Measurements from ENCODE around the gene ST6GALNAC5.

DNA sequence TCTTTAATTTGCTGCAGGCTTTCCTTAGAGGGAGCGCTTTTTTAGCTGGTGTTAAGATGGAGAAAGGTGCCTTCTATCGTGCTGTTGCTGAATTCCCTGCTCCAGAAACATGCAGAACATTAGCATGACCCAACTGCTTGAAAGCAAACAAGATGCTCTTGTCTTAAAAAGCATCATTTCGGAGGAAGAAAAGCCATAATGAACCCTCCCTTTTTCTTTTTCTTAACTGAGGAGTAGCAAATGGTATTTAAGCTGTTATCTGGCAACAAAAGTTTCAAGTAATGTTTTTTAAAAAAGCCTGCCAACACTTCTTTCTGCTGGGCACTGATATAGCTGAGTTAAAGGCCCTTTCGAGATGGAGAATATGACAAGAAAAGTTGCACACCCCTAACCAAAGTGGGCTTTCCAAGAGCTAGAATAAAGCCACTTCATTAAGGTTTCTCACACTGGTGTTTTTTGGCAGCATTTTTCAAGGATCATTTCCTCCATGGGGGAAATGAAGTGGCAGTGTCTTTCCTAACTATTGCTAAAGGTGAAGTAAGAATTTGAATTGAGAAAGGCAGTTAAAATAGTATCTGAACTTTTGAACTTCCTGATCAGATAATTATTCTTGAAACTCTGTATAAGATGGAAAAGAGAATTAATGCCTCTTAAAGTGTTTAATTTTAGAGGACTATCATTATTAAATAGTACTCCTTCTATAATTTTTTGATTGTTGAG is 38.8 kb downstream of the ST6GALNAC5 start:
- TF ChIP-seq, protein P1, sequence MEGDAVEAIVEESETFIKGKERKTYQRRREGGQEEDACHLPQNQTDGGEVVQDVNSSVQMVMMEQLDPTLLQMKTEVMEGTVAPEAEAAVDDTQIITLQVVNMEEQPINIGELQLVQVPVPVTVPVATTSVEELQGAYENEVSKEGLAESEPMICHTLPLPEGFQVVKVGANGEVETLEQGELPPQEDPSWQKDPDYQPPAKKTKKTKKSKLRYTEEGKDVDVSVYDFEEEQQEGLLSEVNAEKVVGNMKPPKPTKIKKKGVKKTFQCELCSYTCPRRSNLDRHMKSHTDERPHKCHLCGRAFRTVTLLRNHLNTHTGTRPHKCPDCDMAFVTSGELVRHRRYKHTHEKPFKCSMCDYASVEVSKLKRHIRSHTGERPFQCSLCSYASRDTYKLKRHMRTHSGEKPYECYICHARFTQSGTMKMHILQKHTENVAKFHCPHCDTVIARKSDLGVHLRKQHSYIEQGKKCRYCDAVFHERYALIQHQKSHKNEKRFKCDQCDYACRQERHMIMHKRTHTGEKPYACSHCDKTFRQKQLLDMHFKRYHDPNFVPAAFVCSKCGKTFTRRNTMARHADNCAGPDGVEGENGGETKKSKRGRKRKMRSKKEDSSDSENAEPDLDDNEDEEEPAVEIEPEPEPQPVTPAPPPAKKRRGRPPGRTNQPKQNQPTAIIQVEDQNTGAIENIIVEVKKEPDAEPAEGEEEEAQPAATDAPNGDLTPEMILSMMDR (IDR thresholded peaks at IDR 0.05) = no peak
- no peak for TF ChIP-seq ZFX (IDR thresholded peaks at IDR 0.05; ENCODE audit: borderline replicate concordance)
